Neural crest cell (in vitro differentiated cells): ENCODE measurements around the gene CDC45. TPM values are rescaled to one million over a fixed set of nuclear protein-coding genes. Genes with fewer than 3 reads are reported as not detected.

Source experiments
- DNase-seq: peaks from one replicate; pipeline ENCODE4 v3.0.0; 2021; ENCODE audit warnings: low read depth, mixed read lengths, low spot score
- H3K27ac Mint-ChIP-seq: one replicate; pipeline ENCODE4 v1.8.0; 2021; ENCODE audit warnings: mild to moderate bottlenecking, mixed read lengths; ENCODE audit not compliant: unreplicated experiment
- H3K27me3 Mint-ChIP-seq: 2 replicates; pipeline ENCODE4 v1.8.0; 2021; ENCODE audit warnings: low read depth, mild to moderate bottlenecking, mixed read lengths
- H3K36me3 Mint-ChIP-seq: 2 replicates; pipeline ENCODE4 v1.8.0; 2021; ENCODE audit warnings: low read depth, mild to moderate bottlenecking, mixed read lengths
- H3K4me1 Mint-ChIP-seq: 2 replicates; pipeline ENCODE4 v1.8.0; 2021; ENCODE audit warnings: mixed read lengths
- H3K4me3 Mint-ChIP-seq: one replicate; pipeline ENCODE4 v1.8.0; 2021; ENCODE audit warnings: mild to moderate bottlenecking, mixed read lengths
- H3K9me3 Mint-ChIP-seq: 2 replicates; pipeline ENCODE4 v1.8.0; 2021; ENCODE audit warnings: mixed read lengths
- CTCF ChIP-seq: fragments of 200-600 bp; sonication (generic); conservative IDR thresholded peaks from 2 replicates; pipeline ENCODE4 v1.5.0; 2021; ENCODE audit warnings: antibody characterized with exemption, mild to moderate bottlenecking
- total RNA-seq: library from RNA; stranded (reverse); gene quantifications from 2 replicates; pipeline ENCODE4 v1.2.1, GENCODE V29; 2021

CDC45 gene
- total RNA-seq, 1 donor from 2014 or later = 49.8 TPM

DNA sequence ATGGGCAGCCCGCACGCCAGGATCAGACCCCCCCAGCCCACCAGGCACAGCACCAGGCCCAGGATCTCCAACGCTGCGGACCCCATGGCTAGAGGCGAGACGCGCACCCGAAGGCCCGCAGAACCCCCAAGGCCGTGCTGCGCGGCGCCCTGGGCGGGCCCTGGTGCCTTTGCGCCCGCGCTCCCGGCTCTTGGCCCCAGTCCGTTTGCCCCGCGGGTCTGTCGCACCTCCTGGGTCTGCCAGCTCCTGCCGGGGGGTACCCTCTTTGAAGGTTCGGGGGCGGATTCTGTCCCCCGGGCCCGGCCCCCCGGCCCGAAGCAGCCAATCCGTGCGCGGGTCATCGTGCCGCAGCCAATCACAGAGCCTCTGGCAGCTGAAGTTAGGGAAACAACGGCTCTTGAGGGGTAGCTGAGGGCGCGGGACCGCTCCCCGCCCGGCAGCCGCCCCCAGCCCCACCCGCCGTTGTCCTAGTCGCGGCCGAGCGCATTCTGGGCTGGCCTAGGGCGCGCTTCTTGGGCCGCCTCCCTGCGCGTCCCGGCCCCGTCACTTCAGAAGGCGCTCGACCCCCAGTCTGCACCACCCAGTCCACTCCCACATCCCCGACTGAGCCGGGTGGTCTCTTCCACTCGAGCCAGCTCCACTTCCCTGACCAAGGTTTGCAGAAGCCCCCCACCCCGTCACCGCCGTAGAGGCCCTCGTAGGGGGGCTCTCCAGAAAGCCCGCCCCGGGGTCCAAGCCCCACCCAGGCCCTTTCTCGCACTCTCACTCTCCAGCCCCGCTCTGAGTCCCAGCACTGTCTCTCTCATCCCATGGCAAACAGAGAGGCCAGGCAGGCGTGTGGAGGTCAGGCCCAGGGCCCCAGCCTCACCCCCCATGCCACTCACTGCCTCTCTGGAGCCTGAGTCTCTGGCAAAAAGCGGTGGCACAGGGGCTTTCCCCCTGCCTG is 44.7 kb downstream of the CDC45 start, which contains the start of gene CLDN5:
CLDN5 (minus strand) TSS at position 241 of the 946 bp plus-strand sequence; CDS start at position 86, 155 bp downstream.
- no peak for TF ChIP-seq CTCF
- peak within 1 kb of the TSS; percentile 83 for H3K4me3 Mint-ChIP-seq
- no peaks in the 10 kb centered on the region for H3K9me3 Mint-ChIP-seq
- no peak for DNase-seq
- peaks cover 18% of the 10 kb centered on the region for H3K4me1 Mint-ChIP-seq
- no peak within 1 kb of the TSS for H3K27ac Mint-ChIP-seq
- no peaks in the 10 kb centered on the region for H3K36me3 Mint-ChIP-seq
- H3K27me3 Mint-ChIP-seq = peaks cover 52% of the 10 kb centered on the region

DNA sequence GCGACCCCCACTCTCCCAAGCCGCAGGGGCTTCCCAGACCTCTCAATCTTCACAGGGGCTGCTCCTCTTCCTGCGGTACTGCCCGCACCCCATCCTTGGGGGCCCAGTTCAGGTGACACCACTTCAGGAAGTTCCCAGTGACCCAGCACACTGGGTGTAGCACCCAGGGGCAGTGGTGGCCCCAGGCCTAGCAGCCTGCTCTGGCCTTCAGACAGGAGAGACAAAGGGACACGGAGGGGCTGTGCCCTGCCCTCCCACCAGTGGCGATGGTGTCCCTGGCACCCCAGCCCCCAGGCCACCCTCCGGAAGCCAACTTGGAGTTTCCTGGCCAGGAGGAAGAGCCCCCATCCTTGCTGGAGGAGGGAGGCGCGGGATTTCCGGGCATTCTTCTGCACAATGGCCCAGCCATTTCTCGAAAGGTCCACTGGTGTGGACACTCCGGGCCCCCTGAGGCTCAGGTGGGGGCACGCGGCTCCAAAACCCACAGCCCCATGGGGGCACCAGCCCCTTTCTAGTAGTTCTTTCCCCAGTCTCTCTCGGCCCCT is 45.5 kb downstream of the CDC45 start:
- H3K4me3 Mint-ChIP-seq = peak overlapping the region; percentile 83
- no peaks in the 10 kb centered on the region for H3K36me3 Mint-ChIP-seq
- TF ChIP-seq CTCF = no peak
- peaks cover 52% of the 10 kb centered on the region for H3K27me3 Mint-ChIP-seq
- no peak for DNase-seq
- peaks cover 18% of the 10 kb centered on the region for H3K4me1 Mint-ChIP-seq
- no peak overlapping the region for H3K27ac Mint-ChIP-seq
- H3K9me3 Mint-ChIP-seq = no peaks in the 10 kb centered on the region

- peaks cover 18% of the 10 kb centered on the region for H3K4me1 Mint-ChIP-seq
- no peaks in the 10 kb centered on the region for H3K36me3 Mint-ChIP-seq
- peaks cover 57% of the 10 kb centered on the region for H3K27me3 Mint-ChIP-seq
- peak overlapping the region; percentile 66 for H3K4me3 Mint-ChIP-seq
- no peaks in the 10 kb centered on the region for H3K9me3 Mint-ChIP-seq
- DNase-seq = no peak
- H3K27ac Mint-ChIP-seq = no peak overlapping the region
- no peak for TF ChIP-seq CTCF
Observed at GRCh38 chr22:19525666-19526065, 45.9 kb downstream of the CDC45 start.

GRCh38 chr22:19526076-19526701 is 46.5 kb downstream of the CDC45 start:
- Mint-ChIP-seq H3K9me3 (no peaks in the 10 kb centered on the region), H3K36me3 (no peaks in the 10 kb centered on the region), H3K4me3 (peak overlapping the region; percentile 66), H3K27ac (no peak overlapping the region), H3K4me1 (peaks cover 18% of the 10 kb centered on the region), H3K27me3 (peaks cover 57% of the 10 kb centered on the region)
- DNase-seq = no peak
- TF ChIP-seq CTCF = no peak

DNA sequence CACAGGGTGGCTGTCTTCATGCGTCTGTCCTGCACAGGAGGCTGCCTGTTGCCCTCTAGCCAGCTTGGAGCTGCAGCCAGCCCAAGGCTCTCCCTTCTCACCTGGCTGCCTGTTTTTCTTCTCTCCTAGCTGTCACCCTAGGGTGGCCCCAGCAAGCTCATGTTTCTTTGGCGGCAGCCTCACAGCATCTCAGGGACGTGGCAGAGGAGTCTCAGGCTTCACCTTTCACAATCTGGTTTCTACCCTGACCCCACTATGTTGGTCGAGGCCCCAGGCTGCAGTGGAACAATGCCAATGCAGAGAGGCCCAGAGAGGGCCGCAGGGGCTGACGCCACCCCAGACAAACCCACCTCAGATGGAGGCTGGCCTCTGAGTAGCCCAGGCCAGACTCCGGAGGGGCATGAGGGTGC is 47.0 kb downstream of the CDC45 start:
- DNase-seq = no peak
- TF ChIP-seq CTCF = no peak
- H3K27ac Mint-ChIP-seq = no peak overlapping the region
- peaks cover 18% of the 10 kb centered on the region for H3K4me1 Mint-ChIP-seq
- H3K27me3 Mint-ChIP-seq = peaks cover 56% of the 10 kb centered on the region
- no peak overlapping the region for H3K4me3 Mint-ChIP-seq
- H3K9me3 Mint-ChIP-seq = no peaks in the 10 kb centered on the region
- H3K36me3 Mint-ChIP-seq = no peaks in the 10 kb centered on the region
